A172 (cell line): ENCODE measurements around the gene HSFX2. TPM values are rescaled to one million over a fixed set of nuclear protein-coding genes. Genes with fewer than 3 reads are reported as not detected.
"Not testable (repeated sequence)": the region's sequence is repeated elsewhere in the genome, so short reads cannot be mapped to it uniquely, and the experiment has no call there.

Experiments used
- DNase-seq: peaks from one replicate; pipeline ENCODE4 v3.0.0-alpha.2; 2015; ENCODE audit warnings: low spot score
- total RNA-seq: library from RNA; depleted of rRNA; stranded (reverse); fragments of >200 nt; shearing (Covaris generic); gene quantifications from 2 replicates; pipeline ENCODE4 v1.2.3, GENCODE V29; 2014; rRNA removed

HSFX2 gene, protein sequence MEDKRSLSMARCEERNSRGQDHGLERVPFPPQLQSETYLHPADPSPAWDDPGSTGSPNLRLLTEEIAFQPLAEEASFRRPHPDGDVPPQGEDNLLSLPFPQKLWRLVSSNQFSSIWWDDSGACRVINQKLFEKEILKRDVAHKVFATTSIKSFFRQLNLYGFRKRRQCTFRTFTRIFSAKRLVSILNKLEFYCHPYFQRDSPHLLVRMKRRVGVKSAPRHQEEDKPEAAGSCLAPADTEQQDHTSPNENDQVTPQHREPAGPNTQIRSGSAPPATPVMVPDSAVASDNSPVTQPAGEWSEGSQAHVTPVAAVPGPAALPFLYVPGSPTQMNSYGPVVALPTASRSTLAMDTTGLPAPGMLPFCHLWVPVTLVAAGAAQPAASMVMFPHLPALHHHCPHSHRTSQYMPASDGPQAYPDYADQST
- total RNA-seq, result not detected in 2 replicates

DNA sequence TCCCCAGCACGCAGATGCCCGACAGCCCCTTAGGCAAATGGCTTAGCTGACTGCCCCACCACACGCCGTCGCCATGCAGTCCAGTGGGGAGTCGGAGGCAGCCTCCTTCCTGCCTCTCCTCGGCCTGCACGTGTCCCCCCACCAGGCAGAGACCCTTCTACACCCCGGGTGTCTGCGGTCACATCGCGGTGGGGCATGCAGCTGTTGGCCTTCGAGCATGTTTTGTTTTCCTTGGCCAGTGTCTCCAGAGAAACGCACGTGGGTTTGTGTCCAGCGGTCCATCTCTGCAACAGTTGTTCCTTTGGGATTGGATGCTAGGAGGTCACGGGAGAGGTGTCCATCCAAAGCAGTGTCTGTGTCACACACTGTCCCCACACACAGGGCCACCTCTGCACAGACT is at the start of gene HSFX2:
TSS of gene HSFX2 (minus strand) at position 101 of the 400 bp plus-strand sequence. CDS start 614 bp downstream, outside the sequence.
- DNase-seq, result not testable (repeated sequence)

DNA sequence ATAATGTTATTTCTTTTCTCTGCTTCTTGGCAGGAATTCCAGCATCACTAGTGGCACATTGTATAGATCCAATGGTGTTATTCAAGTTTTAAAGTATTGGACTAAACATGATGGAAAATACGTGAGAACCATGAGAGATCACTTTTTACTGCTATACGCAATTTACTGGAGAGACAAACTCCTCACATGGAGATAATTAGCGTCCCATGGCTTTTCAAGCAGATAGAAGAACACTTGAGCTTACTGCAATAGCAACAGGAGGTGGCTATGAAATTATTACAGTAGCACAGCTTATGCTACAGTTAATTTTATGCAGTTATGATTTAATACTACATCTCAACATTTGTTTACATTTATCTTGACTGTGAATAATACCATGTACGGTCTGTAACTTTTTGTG is 48.4 kb upstream of the HSFX2 start:
- DNase-seq, result no peak

DNA sequence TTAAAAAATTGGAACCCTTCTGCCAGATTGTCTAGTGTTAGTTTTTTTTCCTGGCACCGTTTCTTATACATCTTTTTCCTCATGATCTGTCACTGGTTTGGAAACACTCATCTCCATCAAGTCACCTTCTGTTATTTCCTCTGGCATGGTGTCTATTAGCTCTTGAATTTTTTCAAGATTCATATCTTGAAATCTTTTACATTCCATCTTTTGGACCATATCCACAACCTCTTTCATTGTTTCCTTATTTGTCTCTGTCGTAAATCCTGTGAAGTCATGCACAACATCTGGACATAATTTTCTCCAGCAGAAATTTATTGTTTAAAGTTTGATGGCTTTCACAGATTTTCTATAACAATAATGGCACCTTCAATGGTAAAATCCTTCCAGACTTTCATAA is 46.7 kb upstream of the HSFX2 start:
- DNase-seq, result no peak

DNA sequence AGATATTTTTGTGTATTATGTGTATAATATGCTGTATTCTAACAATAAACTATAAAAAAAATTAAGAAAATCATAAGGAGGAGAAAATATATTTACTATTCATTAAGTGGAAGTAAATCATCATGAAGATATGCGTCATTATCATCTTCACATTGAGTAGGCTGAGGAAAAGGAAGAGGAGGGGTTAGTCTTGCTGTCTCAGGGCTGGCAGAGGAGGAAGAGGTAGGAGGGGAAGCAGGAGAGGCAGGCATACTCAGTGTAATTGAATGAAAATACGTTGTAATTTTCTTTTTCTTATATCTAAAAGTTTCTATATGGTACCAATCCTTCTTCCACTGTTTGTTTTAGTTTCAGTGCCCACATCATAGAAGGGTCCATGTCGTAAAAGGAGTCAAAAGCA is 46.3 kb upstream of the HSFX2 start:
- no peak for DNase-seq

DNA sequence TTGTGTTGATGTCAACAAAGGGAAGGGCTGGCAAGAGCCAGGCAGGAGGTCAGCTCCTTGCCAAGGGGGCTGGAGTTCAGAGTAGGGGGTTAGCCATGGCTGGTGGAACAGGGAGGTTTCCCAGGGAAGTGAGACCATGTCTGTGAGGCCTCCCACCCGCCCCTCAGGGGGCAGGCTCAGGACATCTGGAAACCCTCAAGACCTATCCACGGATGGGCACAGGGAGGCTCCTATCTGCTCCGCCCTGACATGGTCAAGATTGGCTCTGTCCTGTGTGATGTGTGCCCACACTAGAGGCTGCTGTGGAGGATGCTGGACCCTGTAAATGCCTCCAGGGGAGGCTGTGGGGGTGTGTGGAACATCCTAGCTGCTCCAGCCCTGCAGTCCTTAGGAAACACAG is 44.5 kb upstream of the HSFX2 start:
- DNase-seq, result no peak

DNA sequence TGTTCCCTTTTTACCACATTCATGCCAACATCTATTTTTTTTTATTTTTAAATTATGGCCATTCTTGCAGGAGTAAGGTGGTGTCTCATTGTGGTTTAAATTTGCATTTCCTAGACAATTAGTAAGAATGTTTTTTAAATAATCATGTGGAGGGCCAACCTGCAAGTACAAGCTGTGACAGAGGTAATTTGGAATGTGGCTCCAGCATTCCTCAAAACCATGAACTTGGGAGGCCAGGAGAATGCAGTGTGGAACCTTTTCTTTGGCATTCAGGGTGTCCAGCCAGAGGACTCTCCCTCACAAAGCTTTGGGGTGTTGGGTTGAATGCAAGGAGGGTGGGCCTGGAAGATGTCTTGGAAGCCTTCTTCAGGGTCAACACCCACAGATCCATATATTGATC is 43.7 kb upstream of the HSFX2 start:
- peak; percentile 53 for DNase-seq

DNA sequence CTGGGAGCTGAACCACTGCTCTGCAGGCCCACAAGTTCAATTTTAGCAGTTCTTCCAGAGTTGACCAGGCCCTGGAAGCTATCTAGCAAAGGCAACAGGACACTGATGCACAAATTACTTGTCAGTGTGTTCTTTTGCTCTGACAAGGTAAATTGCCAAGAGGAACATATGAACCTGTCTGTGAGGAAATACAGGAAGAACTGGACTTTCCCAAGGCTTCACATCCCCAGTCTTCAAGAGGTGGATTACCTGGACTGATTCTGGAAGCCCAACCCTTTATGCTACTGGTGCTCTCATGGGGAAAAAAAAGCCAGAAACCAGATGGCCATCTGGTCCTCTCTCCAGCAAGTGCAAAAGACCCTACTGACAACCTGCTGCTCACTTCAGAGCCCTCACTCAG is 38.4 kb upstream of the HSFX2 start:
- DNase-seq, result no peak

DNA sequence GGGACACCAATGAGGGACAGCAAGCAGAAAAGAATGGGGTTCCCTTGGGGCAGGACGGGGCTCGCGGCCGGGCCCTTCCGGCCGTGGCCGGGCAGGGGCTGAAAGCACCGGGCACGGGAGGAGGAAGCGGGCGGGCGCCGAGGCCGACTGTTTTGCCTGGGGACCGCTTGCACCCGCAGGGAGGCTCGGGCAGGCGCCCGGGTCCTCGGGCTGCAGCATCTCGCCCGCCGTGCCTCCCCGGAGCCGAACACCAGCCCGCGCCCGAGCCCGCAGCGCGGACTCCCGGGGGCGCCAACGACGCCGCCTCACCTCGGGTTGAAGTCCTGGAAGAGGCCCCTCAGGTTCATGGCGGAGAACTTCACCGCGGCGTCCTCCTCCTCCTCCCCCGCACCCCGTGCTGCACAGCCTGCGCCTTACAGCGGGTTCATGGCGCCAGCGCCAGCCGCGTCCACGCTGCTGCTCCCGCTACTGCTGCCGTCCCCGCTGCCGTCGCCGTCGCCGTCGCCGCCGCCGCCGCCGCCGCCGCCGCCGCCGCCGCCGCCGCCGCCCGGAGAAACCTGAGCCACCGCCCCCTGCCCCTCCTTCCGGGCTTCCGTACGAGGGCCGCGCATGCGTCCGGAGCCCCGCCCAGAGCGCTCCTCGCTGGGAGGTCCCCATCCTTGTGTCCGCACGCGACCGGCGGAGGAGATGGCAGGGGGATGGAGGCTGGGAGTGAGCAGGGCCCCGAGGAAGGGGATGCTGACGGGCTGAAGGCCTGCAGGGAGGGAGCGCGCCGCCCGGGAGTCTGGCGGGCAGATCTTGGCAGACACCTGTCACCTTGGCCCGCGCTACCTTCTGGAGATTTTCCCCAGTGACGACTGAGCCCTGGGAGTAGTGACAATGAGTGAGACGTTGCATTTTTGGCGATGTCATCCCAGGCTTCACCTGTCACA is 36.4 kb upstream of the HSFX2 start, which contains the start of gene TMEM185A:
TSS of gene TMEM185A (minus strand) at position 559 of the 932 bp plus-strand sequence. CDS start at position 347, 212 bp downstream.
- DNase-seq, result peak; percentile 22

DNA sequence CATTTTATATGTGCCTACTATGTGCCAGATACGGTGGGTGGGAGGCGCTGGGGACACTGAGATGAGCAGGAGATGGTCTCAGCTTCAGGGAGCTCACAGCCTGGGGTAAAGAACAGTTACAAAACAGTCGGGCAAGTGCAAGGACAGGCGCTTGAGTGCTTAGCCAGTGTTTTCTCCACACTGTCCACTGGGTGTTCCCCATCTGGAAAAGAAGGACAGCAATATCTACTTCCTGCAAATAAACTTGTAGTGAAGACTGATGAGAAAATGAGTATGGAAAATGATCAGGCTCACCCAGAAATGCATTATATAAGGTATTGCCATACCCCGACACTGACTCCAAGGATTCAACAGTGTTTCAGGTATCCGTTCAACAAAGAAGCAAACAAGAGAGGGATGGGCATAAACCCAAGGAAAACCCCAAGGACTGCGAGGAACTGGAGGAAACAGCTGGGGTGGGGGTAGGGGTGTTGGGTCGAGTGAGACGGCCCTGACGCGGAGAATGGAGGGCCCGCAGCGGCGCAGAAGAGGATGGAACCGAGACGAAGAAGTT is 35.6 kb upstream of the HSFX2 start:
- peak; percentile 39 for DNase-seq

DNA sequence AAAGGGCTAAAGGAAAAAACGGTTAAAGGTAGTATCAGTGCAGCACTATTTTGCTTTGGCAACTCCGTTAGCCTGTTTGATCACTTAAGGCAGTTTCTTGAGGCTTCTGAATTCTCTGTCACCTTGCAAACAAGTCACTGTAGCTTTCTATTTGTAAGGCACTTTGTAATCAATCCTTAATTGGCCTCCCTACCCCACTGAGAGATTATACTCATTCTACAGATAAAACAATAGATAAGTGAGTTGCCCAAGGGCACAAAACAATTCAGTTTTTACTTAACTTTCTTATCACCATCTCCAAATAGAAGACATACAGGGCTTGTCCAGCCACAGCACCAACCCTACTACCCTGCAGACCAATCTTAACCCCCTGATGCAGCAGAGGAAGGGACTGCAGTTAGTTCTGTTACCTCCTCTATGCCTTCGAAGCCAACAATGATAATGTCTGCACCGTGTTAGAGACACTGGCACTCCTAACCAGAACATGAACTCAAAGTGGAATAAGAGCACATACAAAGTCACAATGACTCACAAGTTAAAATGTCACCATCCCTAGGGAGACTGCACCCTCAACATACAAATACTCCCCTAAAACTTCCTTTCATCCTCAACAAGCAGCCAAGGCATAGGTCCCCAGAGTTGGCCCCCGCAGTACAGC is 34.7 kb upstream of the HSFX2 start:
- no peak for DNase-seq

DNA sequence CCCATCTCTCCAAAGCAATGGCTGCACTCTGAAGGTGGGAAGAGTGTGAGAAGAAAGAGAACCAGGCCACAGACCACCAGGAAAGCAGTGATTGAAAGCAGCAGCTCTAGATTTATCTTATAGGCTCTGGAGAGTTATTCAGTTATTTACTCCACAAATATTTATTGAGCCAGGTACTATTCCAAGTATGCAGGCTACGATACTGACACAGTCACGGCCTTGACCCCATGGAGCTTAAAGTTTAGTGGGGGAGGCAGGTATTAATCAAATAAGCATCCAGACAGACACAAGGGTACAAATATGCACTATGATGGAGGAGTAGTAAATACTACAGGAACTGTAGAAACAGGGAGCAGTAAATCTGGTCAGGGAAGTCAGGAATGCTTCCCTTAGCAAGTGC is 33.7 kb upstream of the HSFX2 start:
- DNase-seq, result no peak

DNA sequence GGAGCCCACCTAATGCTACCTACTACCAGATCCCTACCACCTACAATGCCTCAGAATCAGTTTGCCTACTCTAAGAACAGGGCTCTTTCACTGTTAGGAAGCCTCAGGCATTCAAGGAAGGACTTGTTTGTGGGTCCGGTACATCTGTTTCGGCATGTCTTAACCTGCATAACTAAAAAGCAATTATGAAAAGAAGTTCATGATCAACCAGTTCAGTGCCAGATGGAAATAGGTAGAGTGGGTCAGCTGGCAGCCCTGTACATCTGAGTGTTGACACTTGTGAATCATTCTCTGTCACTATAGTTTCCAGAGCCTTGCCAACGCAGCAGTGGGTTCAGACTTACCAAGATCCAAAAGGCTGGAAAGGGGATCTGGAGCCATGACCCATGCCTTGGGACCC is 33.2 kb upstream of the HSFX2 start:
- no peak for DNase-seq

DNA sequence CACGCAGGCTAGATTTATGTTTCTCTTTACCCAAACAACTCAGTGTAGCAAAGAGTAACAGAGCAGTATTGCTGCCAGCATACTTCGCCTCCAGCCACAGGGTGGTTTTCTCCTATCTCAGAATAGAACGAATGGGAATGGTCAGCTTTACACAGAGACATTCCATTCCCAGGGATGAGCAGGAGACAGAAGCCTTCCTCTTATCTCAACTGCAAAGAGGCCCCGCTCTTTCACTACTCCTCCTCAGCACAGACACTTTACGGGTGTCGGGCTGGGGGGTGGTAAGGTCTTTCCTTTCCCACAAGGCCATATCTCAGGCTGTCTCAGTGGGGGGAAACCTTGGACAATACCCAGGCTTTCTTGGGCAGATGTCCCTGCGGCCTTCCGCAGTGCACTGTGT is 31.7 kb upstream of the HSFX2 start:
- not testable (repeated sequence) for DNase-seq

DNA sequence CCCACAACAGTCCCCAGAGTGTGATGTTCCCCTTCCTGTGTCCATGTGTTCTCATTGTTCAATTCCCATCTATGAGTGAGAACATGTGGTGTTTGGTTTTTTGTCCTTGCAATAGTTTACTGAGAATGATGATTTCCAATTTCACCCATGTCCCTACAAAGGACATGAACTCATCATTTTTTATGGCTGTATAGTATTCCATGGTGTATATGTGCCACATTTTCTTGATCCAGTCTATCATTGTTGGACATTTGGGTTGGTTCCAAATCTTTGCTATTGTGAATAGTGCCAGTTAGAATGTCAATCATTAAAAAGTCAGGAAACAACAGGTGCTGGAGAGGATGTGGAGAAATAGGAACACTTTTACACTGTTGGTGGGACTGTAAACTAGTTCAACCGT is 24.5 kb upstream of the HSFX2 start:
- DNase-seq, result not testable (repeated sequence)

DNA sequence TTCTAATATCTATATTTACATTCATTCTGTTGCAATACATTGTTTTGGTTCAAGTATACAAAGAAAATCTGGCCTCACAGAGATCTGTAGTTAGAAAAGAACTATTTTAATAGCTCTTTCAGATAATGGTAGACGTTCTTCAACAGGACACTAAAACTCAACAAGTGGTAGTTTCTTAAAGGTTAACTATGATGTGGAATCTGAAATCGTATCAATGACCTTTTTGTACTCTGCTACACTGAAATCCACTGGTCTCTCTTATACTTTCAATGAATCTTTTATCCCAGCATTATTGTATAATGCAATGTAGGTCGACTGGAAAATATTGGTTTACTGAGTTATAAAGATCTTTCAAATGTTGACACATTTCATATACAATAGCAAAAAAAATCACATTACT is 23.8 kb upstream of the HSFX2 start:
- no peak for DNase-seq

DNA sequence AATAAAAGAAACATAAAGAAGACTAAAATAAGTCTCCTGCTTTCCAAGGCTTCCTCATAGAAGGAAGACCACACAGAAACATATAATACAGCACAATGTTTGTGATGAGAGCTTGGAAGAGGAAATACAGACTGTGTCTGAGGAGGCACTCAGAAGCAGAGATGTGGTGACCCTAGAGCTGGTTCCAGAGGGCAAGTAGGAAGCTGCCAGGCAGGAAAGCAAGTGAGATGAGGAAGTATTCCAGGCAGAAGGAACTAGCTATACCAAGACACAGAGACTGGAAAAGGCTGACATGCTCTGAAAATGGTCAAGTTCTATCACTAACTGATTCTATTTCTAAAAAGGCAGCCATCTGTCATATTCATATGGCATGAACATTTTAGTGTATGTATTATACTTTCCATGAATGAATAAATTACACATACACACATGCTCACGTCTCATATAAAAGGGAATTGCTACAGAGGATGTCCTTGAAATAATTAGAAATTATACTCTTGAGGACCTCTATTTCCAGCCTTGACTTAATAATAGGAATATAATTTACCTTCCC is 16.6 kb upstream of the HSFX2 start:
- DNase-seq, result no peak

DNA sequence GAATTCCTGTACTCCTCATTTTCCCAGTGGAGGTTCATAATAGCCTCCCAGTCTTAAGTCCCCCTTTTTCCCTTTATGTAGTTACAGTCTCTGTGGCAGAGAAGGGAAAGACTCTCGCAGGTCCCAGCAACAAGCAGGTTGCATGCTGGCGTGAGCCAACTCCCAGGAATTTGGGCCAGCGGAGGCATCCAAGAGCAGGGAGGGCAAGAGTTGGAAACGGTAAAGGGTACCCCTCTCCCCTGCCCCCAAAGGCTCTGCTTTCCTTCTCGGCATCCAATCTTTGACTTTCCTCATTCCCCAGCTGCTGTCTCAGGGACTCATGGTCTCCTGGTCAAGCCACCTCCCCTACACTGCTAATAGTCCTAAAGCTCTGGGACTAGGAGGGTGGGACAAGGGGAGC is 15.4 kb upstream of the HSFX2 start:
- DNase-seq, result no peak

DNA sequence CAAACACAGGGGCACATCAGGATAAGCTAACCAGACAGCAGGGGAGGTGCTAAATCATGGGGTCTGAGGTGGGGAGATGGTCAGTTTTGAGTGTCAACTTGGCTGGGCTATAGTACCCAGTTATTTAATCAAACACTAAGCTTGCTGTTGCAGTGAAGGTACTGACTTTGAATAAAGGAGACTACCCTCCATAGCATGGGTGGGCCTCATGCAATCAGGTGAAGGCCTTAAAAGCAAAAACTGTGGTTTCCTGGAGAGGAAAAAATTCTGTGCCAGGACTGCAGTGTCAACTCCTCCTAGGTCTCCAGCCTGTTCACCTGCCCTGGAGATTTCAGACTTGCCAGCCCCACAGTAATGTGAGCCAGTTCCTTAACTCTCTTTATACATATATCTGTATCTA is 12.6 kb upstream of the HSFX2 start:
- DNase-seq, result no peak

DNA sequence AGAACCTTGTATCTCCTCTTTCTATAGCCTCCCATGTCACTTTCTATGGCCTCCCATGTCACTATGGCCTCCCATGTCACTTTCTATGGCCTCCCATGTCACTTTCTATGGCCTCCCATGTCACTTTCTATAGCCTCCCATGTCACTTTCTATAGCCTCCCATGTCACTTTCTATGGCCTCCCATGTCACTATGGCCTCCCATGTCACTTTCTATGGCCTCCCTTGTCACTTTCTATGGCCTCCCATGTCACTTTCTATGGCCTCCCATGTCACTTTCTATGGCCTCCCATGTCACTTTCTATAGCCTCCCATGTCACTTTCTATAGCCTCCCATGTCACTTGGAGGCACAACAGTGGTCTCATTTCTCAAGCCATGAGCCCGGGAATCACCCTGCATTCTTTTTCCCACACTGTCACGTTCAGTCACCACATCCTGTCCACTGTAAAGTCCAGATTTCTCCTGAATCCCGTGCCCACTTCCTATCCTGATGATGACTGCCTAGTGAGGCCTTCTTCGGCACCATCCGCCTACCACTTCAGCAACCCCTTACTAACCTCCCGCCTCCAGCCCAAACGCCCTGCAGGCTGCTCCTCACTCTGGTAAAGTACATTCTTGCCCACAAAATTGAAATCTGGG is 10.3 kb upstream of the HSFX2 start:
- DNase-seq, result peak; percentile 38

DNA sequence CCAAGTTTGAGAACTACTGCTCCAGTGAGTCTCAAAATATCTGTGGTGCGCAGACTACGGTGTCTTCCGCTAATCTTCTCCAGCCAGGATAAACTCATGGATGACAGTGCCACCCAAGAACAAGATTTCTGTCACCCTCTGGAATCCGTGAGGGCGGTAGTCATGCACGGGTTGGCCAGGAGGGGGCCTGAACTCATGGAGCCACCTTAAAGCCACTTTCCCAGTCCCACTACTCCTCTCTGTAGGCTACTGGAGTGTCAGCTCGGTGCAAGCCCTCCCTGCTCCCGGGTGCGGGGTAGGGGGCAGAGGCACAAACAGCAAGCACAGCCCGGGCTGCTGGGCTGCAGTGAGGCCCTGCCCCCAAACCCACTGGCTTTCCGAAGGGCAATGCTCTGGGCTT is 3.5 kb upstream of the HSFX2 start:
- not testable (repeated sequence) for DNase-seq

DNA sequence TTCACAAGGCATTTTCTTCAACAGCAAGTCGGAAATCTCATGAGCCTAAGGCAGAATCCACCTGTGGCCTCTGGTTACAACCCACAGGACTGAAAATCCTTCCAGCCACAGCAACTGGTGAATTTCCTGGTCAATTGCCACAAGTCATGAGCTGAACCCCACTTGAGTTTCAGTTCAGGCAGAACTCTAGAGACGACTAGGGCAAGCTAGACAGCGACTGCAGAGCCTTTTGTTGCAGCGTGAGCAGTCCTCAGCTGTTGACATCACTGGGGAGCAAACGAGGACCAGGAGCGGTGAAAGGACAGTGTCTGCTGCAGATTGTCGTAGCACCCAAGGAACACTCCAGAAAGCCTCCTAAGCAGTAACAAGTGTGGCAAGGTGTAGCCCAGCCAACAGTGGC is 829 bp upstream of the HSFX2 start:
- not testable (repeated sequence) for DNase-seq
